Liver (tissue), 9 donors: ENCODE measurements around the gene ARHGEF28. TPM values are rescaled to one million over a fixed set of nuclear protein-coding genes. Genes with fewer than 3 reads are reported as not detected.

Experiments
- DNase-seq: peaks from one replicate; pipeline ENCODE4 v3.0.0-alpha.2; 2017; ENCODE audit warnings: low spot score
- H3K27ac ChIP-seq, 2 donors: one replicate each; pipeline ENCODE4 v1.7.0; 2013; ENCODE audit warnings: inconsistent platforms in 2 of 2, low read length in 2 of 2, control low read depth in 1 of 2, low read depth in 1 of 2, mild to moderate bottlenecking in 1 of 2
- H3K27me3 ChIP-seq, 4 donors: one replicate each; pipeline versions ENCODE4 v1.6.1 to v1.7.0; 2013; ENCODE audit warnings: low read length in 3 of 4, inconsistent platforms in 1 of 4, mild to moderate bottlenecking in 1 of 4, moderate library complexity in 1 of 4; ENCODE audit not compliant: control insufficient read depth in 4 of 4, insufficient read depth in 4 of 4
- H3K36me3 ChIP-seq, 4 donors: one replicate each; pipeline versions ENCODE4 v1.6.1 to v1.7.0; 2013; ENCODE audit warnings: low read length in 3 of 4, mild to moderate bottlenecking in 3 of 4, low read depth in 1 of 4, moderate library complexity in 1 of 4; ENCODE audit not compliant: control insufficient read depth in 4 of 4, insufficient read depth in 3 of 4
- H3K4me1 ChIP-seq, 4 donors: one replicate each; pipeline versions ENCODE4 v1.6.1 to v1.7.0; 2013; ENCODE audit warnings: low read length in 3 of 4, mild to moderate bottlenecking in 3 of 4, moderate library complexity in 1 of 4; ENCODE audit not compliant: control insufficient read depth in 4 of 4, insufficient read depth in 4 of 4
- H3K4me3 ChIP-seq, 3 donors: one replicate each; pipeline versions ENCODE4 v1.6.1 to v1.7.0; 2013; ENCODE audit warnings: low read length in 3 of 3, control low read depth in 1 of 3, low read depth in 1 of 3, mild to moderate bottlenecking in 1 of 3
- H3K9ac ChIP-seq, 2 donors: one replicate each; pipeline ENCODE4 v1.7.0; 2013; ENCODE audit warnings: low read length in 2 of 2, mild to moderate bottlenecking in 2 of 2, moderate library complexity in 2 of 2, control low read depth in 1 of 2, low read depth in 1 of 2
- H3K9me3 ChIP-seq, 4 donors: one replicate each; pipeline versions ENCODE4 v1.6.1 to v1.7.0; 2013; ENCODE audit warnings: low read length in 3 of 4; ENCODE audit not compliant: control insufficient read depth in 4 of 4
- EGR1 ChIP-seq, 2 donors: IDR thresholded peaks; 2 replicates each; pipeline ENCODE4 v1.6.1; 2016 to 2018; ENCODE audit warnings: antibody characterized with exemption in 2 of 2, low read depth in 2 of 2
- FOXA1 ChIP-seq: IDR thresholded peaks from 2 replicates; pipeline ENCODE4 v1.6.1; 2016; ENCODE audit warnings: antibody characterized with exemption
- FOXA2 ChIP-seq: IDR thresholded peaks from 2 replicates; pipeline ENCODE4 v1.6.1; 2016; ENCODE audit warnings: antibody characterized with exemption
- GABPA ChIP-seq, 2 donors: IDR thresholded peaks in 1 of 2; conservative IDR thresholded peaks in 1 of 2; 2 replicates each; pipeline ENCODE4 v1.6.1; 2016; ENCODE audit warnings: antibody characterized with exemption in 2 of 2, mild to moderate bottlenecking in 1 of 2, moderate library complexity in 1 of 2
- HNF4A ChIP-seq, 2 donors: conservative IDR thresholded peaks; 2 replicates each; pipeline ENCODE4 v1.6.1; 2016; ENCODE audit warnings: antibody characterized with exemption in 2 of 2, mild to moderate bottlenecking in 2 of 2
- HNF4G ChIP-seq: IDR thresholded peaks from 2 replicates; pipeline ENCODE4 v1.6.1; 2016; ENCODE audit warnings: antibody characterized with exemption
- NR2F2 ChIP-seq: IDR thresholded peaks from 2 replicates; pipeline ENCODE4 v1.6.1; 2016; ENCODE audit warnings: antibody characterized with exemption
- RAD21 ChIP-seq, 2 donors: IDR thresholded peaks; 2 replicates each; pipeline ENCODE4 v1.6.1; 2016; ENCODE audit warnings: antibody characterized with exemption in 2 of 2, mild to moderate bottlenecking in 2 of 2
- RXRA ChIP-seq, 2 donors: IDR thresholded peaks; 2 replicates each; pipeline ENCODE4 v1.6.1; 2017 to 2018; ENCODE audit warnings: antibody characterized with exemption in 2 of 2, mild to moderate bottlenecking in 1 of 2
- SP1 ChIP-seq: IDR thresholded peaks from 2 replicates; pipeline ENCODE4 v1.6.1; 2018; ENCODE audit warnings: antibody characterized with exemption, mild to moderate bottlenecking
- TAF1 ChIP-seq: conservative IDR thresholded peaks from 2 replicates; pipeline ENCODE4 v1.6.1; 2016; ENCODE audit warnings: antibody characterized with exemption, mild to moderate bottlenecking
- YY1 ChIP-seq: IDR thresholded peaks from 2 replicates; pipeline ENCODE4 v1.6.1; 2016; ENCODE audit warnings: antibody characterized with exemption, mild to moderate bottlenecking
- WGBS: extraction: QIAGEN DNeasy Blood & Tissue Kit; methylation state at CpG from one replicate; pipeline ENCODE4 v1.1.7; 2013; 5-methylcytosine and 5-hydroxymethylcytosine counted together
- polyA plus RNA-seq, 2 donors: library from polyadenylated mRNA; stranded (reverse) in 1 of 2; unstranded in 1 of 2; fragments of 200-250 nt in 1 of 2; fragments of >200 nt in 1 of 2; fragmentation: Nextera tagmentation in 1 of 2; extraction: Ambion mirVana in 1 of 2; gene quantifications; one replicate each; pipeline versions ENCODE4 v1.2.1 to v1.2.3, GENCODE V29; 2013 to 2015
- total RNA-seq, 2 donors: library from RNA; depleted of rRNA; stranded (reverse); fragments of >200 nt; gene quantifications; one replicate each; pipeline ENCODE4 v1.2.3, GENCODE V29; 2014
- TF ChIP-seq, protein P1 (sequence below): IDR thresholded peaks from 2 replicates; pipeline ENCODE4 v1.6.1; 2016; ENCODE audit warnings: antibody characterized with exemption, mild to moderate bottlenecking
- TF ChIP-seq, protein P2 (sequence below): IDR thresholded peaks from 2 replicates; pipeline ENCODE4 v1.6.1; 2016; ENCODE audit warnings: antibody characterized with exemption
- TF ChIP-seq, protein P3 (sequence below): fragments of 150-350 bp; IDR thresholded peaks from 2 replicates; pipeline ENCODE4 v1.5.1; 2017; ENCODE audit warnings: improper control_type of control experiment, low read depth, low read length; ENCODE audit not compliant: missing input control
- TF ChIP-seq, protein P4 (sequence below): IDR thresholded peaks from 2 replicates; pipeline ENCODE4 v1.6.1; 2016; ENCODE audit warnings: antibody characterized with exemption
- TF ChIP-seq, protein P5 (sequence below): IDR thresholded peaks from 2 replicates; pipeline ENCODE4 v1.6.1; 2016; ENCODE audit warnings: antibody characterized with exemption
- donor health status: healthy.
- donor health status: healthy.
- donor health status: healthy.
- donor health status: healthy.
- donor health status: healthy.

ARHGEF28 gene
- total and polyA plus RNA-seq, 4 donors: 1.6 to 13.9 (median 3.6) TPM

DNA sequence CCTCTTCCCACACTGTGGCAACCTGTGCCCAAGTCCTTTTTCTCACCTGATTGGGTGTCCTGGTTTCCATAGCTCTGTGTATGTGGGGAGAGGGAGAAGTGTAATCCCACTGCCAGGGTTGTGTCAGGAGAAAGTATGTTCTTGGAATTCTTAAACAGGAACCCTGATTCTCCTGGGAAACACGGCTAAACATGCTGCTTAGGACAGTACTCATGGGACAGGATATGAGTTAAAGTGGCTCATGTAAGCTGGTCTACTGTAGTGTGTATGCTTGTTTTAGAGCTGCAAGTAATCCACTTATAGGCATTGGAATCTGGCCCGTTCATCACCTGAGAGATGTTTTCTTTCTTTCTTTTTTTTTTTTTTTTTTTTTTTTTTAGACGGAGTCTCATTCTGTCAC, 23.9 kb downstream of the ARHGEF28 start:
- Histone ChIP-seq H3K9ac (no peak overlapping the region), H3K4me1 (peaks cover 0 to 6% (median 4%) of the 10 kb centered on the region in 4 donors), H3K27me3 (no peaks in the 10 kb centered on the region), H3K36me3 (no peaks in the 10 kb centered on the region), H3K9me3 (no peaks in the 10 kb centered on the region), H3K27ac (no peak overlapping the region), H3K4me3 (no peak overlapping the region)
- 90% methylated on average over 3 of the region's 3 CpGs for WGBS
- no peak for DNase-seq
- no peak for TF ChIP-seq HNF4G
- TF ChIP-seq, protein P1, sequence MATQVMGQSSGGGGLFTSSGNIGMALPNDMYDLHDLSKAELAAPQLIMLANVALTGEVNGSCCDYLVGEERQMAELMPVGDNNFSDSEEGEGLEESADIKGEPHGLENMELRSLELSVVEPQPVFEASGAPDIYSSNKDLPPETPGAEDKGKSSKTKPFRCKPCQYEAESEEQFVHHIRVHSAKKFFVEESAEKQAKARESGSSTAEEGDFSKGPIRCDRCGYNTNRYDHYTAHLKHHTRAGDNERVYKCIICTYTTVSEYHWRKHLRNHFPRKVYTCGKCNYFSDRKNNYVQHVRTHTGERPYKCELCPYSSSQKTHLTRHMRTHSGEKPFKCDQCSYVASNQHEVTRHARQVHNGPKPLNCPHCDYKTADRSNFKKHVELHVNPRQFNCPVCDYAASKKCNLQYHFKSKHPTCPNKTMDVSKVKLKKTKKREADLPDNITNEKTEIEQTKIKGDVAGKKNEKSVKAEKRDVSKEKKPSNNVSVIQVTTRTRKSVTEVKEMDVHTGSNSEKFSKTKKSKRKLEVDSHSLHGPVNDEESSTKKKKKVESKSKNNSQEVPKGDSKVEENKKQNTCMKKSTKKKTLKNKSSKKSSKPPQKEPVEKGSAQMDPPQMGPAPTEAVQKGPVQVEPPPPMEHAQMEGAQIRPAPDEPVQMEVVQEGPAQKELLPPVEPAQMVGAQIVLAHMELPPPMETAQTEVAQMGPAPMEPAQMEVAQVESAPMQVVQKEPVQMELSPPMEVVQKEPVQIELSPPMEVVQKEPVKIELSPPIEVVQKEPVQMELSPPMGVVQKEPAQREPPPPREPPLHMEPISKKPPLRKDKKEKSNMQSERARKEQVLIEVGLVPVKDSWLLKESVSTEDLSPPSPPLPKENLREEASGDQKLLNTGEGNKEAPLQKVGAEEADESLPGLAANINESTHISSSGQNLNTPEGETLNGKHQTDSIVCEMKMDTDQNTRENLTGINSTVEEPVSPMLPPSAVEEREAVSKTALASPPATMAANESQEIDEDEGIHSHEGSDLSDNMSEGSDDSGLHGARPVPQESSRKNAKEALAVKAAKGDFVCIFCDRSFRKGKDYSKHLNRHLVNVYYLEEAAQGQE: no peak
- no peak for TF ChIP-seq TAF1
- no peak for TF ChIP-seq RXRA (IDR thresholded peaks at IDR 0.05)
- no peak for TF ChIP-seq NR2F2
- no peak for TF ChIP-seq HNF4A (conservative IDR thresholded peaks at IDR 0.05)
- TF ChIP-seq, protein P2, sequence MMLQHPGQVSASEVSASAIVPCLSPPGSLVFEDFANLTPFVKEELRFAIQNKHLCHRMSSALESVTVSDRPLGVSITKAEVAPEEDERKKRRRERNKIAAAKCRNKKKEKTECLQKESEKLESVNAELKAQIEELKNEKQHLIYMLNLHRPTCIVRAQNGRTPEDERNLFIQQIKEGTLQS: no peak
- no peak for TF ChIP-seq SP1
- TF ChIP-seq, protein P3, sequence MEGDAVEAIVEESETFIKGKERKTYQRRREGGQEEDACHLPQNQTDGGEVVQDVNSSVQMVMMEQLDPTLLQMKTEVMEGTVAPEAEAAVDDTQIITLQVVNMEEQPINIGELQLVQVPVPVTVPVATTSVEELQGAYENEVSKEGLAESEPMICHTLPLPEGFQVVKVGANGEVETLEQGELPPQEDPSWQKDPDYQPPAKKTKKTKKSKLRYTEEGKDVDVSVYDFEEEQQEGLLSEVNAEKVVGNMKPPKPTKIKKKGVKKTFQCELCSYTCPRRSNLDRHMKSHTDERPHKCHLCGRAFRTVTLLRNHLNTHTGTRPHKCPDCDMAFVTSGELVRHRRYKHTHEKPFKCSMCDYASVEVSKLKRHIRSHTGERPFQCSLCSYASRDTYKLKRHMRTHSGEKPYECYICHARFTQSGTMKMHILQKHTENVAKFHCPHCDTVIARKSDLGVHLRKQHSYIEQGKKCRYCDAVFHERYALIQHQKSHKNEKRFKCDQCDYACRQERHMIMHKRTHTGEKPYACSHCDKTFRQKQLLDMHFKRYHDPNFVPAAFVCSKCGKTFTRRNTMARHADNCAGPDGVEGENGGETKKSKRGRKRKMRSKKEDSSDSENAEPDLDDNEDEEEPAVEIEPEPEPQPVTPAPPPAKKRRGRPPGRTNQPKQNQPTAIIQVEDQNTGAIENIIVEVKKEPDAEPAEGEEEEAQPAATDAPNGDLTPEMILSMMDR: no peak
- no peak for TF ChIP-seq EGR1 (IDR thresholded peaks at IDR 0.05; ENCODE audit: low read depth in 2 of 2)
- TF ChIP-seq GABPA (IDR thresholded peaks at IDR 0.05 in 1 of 2, conservative IDR thresholded peaks at IDR 0.05 in 1 of 2): no peak
- TF ChIP-seq, protein P4, sequence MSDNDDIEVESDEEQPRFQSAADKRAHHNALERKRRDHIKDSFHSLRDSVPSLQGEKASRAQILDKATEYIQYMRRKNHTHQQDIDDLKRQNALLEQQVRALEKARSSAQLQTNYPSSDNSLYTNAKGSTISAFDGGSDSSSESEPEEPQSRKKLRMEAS: no peak
- TF ChIP-seq FOXA1: no peak
- TF ChIP-seq RAD21 (IDR thresholded peaks at IDR 0.05): no peak
- TF ChIP-seq FOXA2: no peak
- no peak for TF ChIP-seq YY1
- TF ChIP-seq, protein P5, sequence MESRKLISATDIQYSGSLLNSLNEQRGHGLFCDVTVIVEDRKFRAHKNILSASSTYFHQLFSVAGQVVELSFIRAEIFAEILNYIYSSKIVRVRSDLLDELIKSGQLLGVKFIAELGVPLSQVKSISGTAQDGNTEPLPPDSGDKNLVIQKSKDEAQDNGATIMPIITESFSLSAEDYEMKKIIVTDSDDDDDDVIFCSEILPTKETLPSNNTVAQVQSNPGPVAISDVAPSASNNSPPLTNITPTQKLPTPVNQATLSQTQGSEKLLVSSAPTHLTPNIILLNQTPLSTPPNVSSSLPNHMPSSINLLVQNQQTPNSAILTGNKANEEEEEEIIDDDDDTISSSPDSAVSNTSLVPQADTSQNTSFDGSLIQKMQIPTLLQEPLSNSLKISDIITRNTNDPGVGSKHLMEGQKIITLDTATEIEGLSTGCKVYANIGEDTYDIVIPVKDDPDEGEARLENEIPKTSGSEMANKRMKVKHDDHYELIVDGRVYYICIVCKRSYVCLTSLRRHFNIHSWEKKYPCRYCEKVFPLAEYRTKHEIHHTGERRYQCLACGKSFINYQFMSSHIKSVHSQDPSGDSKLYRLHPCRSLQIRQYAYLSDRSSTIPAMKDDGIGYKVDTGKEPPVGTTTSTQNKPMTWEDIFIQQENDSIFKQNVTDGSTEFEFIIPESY: no peak

DNA sequence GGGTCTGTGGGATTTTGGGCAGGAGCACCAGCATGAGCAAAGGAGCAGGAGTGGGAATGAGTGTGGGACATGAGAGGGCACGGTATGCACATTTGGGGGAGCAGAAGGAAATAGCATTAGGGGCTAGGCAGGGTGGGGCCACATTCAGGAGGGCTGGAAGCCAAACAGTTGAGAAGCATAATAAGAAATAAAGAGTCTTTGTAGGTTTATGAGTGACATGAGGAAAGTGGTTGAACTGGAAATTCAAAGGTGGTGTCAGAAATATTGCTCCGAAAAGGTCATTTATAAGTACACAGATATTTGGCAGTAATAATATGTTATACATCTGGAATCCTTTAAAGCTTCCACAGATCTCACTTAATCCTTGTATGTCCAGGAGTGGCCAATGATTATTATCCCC, 26.4 kb downstream of the ARHGEF28 start:
- H3K9ac ChIP-seq: no peak overlapping the region
- H3K9me3 ChIP-seq: no peaks in the 10 kb centered on the region
- no peak overlapping the region for H3K27ac ChIP-seq
- no peaks in the 10 kb centered on the region for H3K36me3 ChIP-seq
- no peak for DNase-seq
- no peak for TF ChIP-seq HNF4A (conservative IDR thresholded peaks at IDR 0.05)
- no peak for TF ChIP-seq NR2F2
- no peak for TF ChIP-seq RXRA (IDR thresholded peaks at IDR 0.05)
- TF ChIP-seq, protein P3: no peak
- TF ChIP-seq, protein P2: no peak
- no peak for TF ChIP-seq HNF4G
- TF ChIP-seq GABPA (IDR thresholded peaks at IDR 0.05 in 1 of 2, conservative IDR thresholded peaks at IDR 0.05 in 1 of 2): no peak
- TF ChIP-seq, protein P1: no peak
- no peak for TF ChIP-seq RAD21 (IDR thresholded peaks at IDR 0.05)
- no peak for TF ChIP-seq SP1
- peaks cover 2 to 11% (median 8%) of the 10 kb centered on the region in 4 donors for H3K4me1 ChIP-seq
- WGBS: 87% methylated on average over 2 of the region's 2 CpGs
- H3K27me3 ChIP-seq: no peaks in the 10 kb centered on the region
- H3K4me3 ChIP-seq: no peak overlapping the region
